8988T (cell line): ENCODE measurements around the gene TRIML1.
"Not testable (repeated sequence)": the region's sequence is repeated elsewhere in the genome, so short reads cannot be mapped to it uniquely, and the experiment has no call there.

Experiments used
- DNase-seq: peaks from one replicate; pipeline ENCODE4 v3.0.0; 2011

The TRIML1 gene

GRCh38 chr4:188154668-188155405 lies 15.6 kb downstream of the TRIML1 start:
- DNase-seq, result no peak

- DNase-seq, result no peak
Measured at GRCh38 chr4:188158336-188158735, 19.1 kb downstream of the TRIML1 start.

GRCh38 chr4:188159513-188160226 lies 20.4 kb downstream of the TRIML1 start:
- DNase-seq, result not testable (repeated sequence)

GRCh38 chr4:188160406-188160805 lies 21.2 kb downstream of the TRIML1 start:
- no peak for DNase-seq

GRCh38 chr4:188161167-188161566 lies 21.9 kb downstream of the TRIML1 start:
- no peak for DNase-seq

GRCh38 chr4:188162698-188163097 lies 23.5 kb downstream of the TRIML1 start:
- DNase-seq, result no peak

- DNase-seq, result no peak
Measured at GRCh38 chr4:188168726-188169373, 29.6 kb downstream of the TRIML1 start.

GRCh38 chr4:188171551-188171950 lies 32.3 kb downstream of the TRIML1 start:
- DNase-seq, result no peak

- no peak for DNase-seq
Measured at GRCh38 chr4:188175288-188175687, 36.0 kb downstream of the TRIML1 start.

GRCh38 chr4:188177997-188178675 lies 38.9 kb downstream of the TRIML1 start:
- DNase-seq, result no peak

GRCh38 chr4:188178806-188179205 lies 39.6 kb downstream of the TRIML1 start:
- DNase-seq, result no peak

GRCh38 chr4:188187106-188187505 lies 47.9 kb downstream of the TRIML1 start:
- DNase-seq, result no peak

GRCh38 chr4:188190461-188190860 lies 51.2 kb downstream of the TRIML1 start:
- no peak for DNase-seq

GRCh38 chr4:188194421-188194820 lies 55.2 kb downstream of the TRIML1 start:
- DNase-seq, result no peak

GRCh38 chr4:188195389-188195985 lies 56.2 kb downstream of the TRIML1 start:
- no peak for DNase-seq

- DNase-seq, result no peak
Measured at GRCh38 chr4:188196134-188196735, 57.0 kb downstream of the TRIML1 start.
